HCT116 (cell line): ENCODE results near the gene CALML6. TPM values are rescaled to one million over a fixed set of nuclear protein-coding genes. Genes with fewer than 3 reads are reported as not detected.

ENCODE experiments used
- ATAC-seq: fragments of 200-7000 bp; cut with Tn5 transposase; 2 replicates; pipeline ENCODE4 v1.9.1; 2020; ENCODE audit warnings: mild to moderate bottlenecking, moderate library complexity
- BruUV-seq: library from RNA; stranded (reverse); fragments of 400-500 nt; replicated peaks from 2 replicates; lab custom pipeline; 2021; lab: Mats Ljungman, UMichigan
- CTCF ChIA-PET: fragments of 300-600 bp; sonication (Branson Sonifier 250); formaldehyde crosslinking; loops from one replicate; lab custom pipeline; 2021; ENCODE audit warnings: antibody characterized with exemption; lab: Charles Lee
- POLR2A ChIA-PET: fragments of 300-600, 350-600 bp; sonication (Branson Sonifier 250); formaldehyde crosslinking; loops from one replicate; lab custom pipeline; 2021; ENCODE audit warnings: antibody characterized with exemption; lab: Charles Lee
- RAD21 ChIA-PET, 2 experiments: fragments of 300-600 bp; sonication (Branson Sonifier 250); formaldehyde crosslinking; loops; one replicate each; lab custom pipeline; 2023; ENCODE audit warnings: low total read pairs in 2 of 2; ENCODE audit not compliant: uncharacterized antibody in 2 of 2, unreplicated experiment in 2 of 2, low non-redundant PET in 1 of 2; lab: Charles Lee
- DNase-seq: peaks from one replicate; pipeline ENCODE4 v3.0.0-alpha.2; 2010; ENCODE audit warnings: low read depth, low spot score
- H2AFZ ChIP-seq: fragments of 200-600 bp; shearing (Covaris generic), sonication (generic); 2 replicates; pipeline ENCODE4 v1.6.1; 2017; ENCODE audit warnings: low read depth, mixed run types, mixed read lengths, antibody characterized with exemption, low read length; ENCODE audit not compliant: poor library complexity, severe bottlenecking
- H3K27ac ChIP-seq: 2 replicates; pipeline ENCODE4 v1.5.1; 2012; ENCODE audit warnings: low read depth, low read length
- H3K27me3 ChIP-seq: fragments of 200-600 bp; sonication (generic); 2 replicates; pipeline ENCODE4 v1.6.1; 2016; ENCODE audit warnings: mixed run types, low read length, mixed read lengths; ENCODE audit not compliant: insufficient read depth
- H3K36me3 ChIP-seq, 2 experiments: fragments of 200-500 bp in 1 of 2; fragments of 200-600 bp in 1 of 2; sonication (Bioruptor generic) in 1 of 2; sonication (generic) in 1 of 2; 2 replicates each; pipeline versions ENCODE4 v1.5.1 to v1.6.1; 2014 to 2016; ENCODE audit warnings: low read length in 2 of 2, inconsistent platforms in 1 of 2, mixed read lengths in 1 of 2, mixed run types in 1 of 2; ENCODE audit not compliant: insufficient read depth in 2 of 2, control insufficient read depth in 1 of 2
- H3K4me1 ChIP-seq, 2 experiments: fragments of 200-600 bp in 1 of 2; sonication (generic) in 1 of 2; 2 replicates each; pipeline versions ENCODE4 v1.5.1 to v1.6.1; 2012 to 2017; ENCODE audit warnings: low read length in 2 of 2, inconsistent platforms in 1 of 2, mild to moderate bottlenecking in 1 of 2, mixed read lengths in 1 of 2, mixed run types in 1 of 2, moderate library complexity in 1 of 2; ENCODE audit not compliant: insufficient read depth in 2 of 2, control insufficient read depth in 1 of 2
- H3K4me2 ChIP-seq: fragments of 200-600 bp; sonication (generic); 2 replicates; pipeline ENCODE4 v1.6.1; 2017; ENCODE audit warnings: mixed run types, low read length, mixed read lengths
- H3K4me3 ChIP-seq, 2 experiments: fragments of 200-600 bp in 1 of 2; sonication (generic) in 1 of 2; replicated peaks in 1 of 2; 2 replicates each; pipeline ENCODE4 v1.5.1; 2011 to 2016; ENCODE audit warnings: low read length in 2 of 2, control low read depth in 1 of 2, low read depth in 1 of 2, mild to moderate bottlenecking in 1 of 2, mixed read lengths in 1 of 2, mixed run types in 1 of 2
- H3K79me2 ChIP-seq: fragments of 200-600 bp; sonication (generic); 2 replicates; pipeline ENCODE4 v1.6.1; 2017; ENCODE audit warnings: mild to moderate bottlenecking, mixed run types, low read length, moderate library complexity, mixed read lengths; ENCODE audit not compliant: insufficient read depth
- H3K9ac ChIP-seq: fragments of 200-600 bp; sonication (generic); 2 replicates; pipeline ENCODE4 v1.6.1; 2016; ENCODE audit warnings: low read length, mixed read lengths
- H3K9me2 ChIP-seq: fragments of 200-600 bp; sonication (generic), shearing (Covaris generic); 2 replicates; pipeline ENCODE4 v1.6.1; 2017; ENCODE audit warnings: mixed run types, mild to moderate bottlenecking, moderate library complexity; ENCODE audit not compliant: insufficient read depth
- H3K9me3 ChIP-seq, 2 experiments: fragments of 200-500 bp in 1 of 2; fragments of 200-600 bp in 1 of 2; sonication (Bioruptor generic) in 1 of 2; sonication (generic) in 1 of 2; 2 replicates each; pipeline ENCODE4 v1.6.1; 2014 to 2017; ENCODE audit warnings: low read length in 2 of 2, mixed read lengths in 2 of 2, inconsistent platforms in 1 of 2, low read depth in 1 of 2, mild to moderate bottlenecking in 1 of 2, mixed run types in 1 of 2, moderate library complexity in 1 of 2; ENCODE audit not compliant: control insufficient read depth in 1 of 2, insufficient read depth in 1 of 2
- H4K20me1 ChIP-seq: fragments of 200-600 bp; sonication (generic), shearing (Covaris generic); 2 replicates; pipeline ENCODE4 v1.6.1; 2017; ENCODE audit warnings: mixed run types, mild to moderate bottlenecking, moderate library complexity; ENCODE audit not compliant: insufficient read depth
- ELF1 ChIP-seq: IDR thresholded peaks from 2 replicates; pipeline ENCODE4 v1.6.1; 2012; ENCODE audit warnings: low read depth, borderline replicate concordance
- EZH2 ChIP-seq: fragments of 200-600 bp; sonication (generic); IDR thresholded peaks from 2 replicates; pipeline ENCODE4 v1.6.1; 2017; ENCODE audit warnings: antibody characterized with exemption, mixed run types
- EZH2phosphoT487 ChIP-seq: fragments of 200-600 bp; IDR thresholded peaks from 2 replicates; pipeline ENCODE4 v1.6.1; 2018; ENCODE audit warnings: antibody characterized with exemption, borderline replicate concordance
- FOSL1 ChIP-seq: IDR thresholded peaks from 2 replicates; pipeline ENCODE4 v1.6.1; 2012; ENCODE audit warnings: low read depth
- POLR2A ChIP-seq: IDR thresholded peaks from 2 replicates; pipeline ENCODE4 v1.7.0; 2011; ENCODE audit warnings: borderline replicate concordance; ENCODE audit not compliant: insufficient read depth, insufficient read length; ENCODE audit errors: extremely low read depth
- ZFX ChIP-seq: fragments of 450-650 bp; IDR thresholded peaks from 2 replicates; pipeline ENCODE4 v1.6.1; 2017
- ZNF274 ChIP-seq: fragments of 200-500 bp; sonication (Bioruptor generic); IDR thresholded peaks from 2 replicates; pipeline ENCODE4 v1.6.1; 2014; ENCODE audit warnings: mild to moderate bottlenecking, low read depth, low read length, inconsistent platforms
- intact Hi-C: fragments of 100-400 bp; cut with micrococcal nuclease; formaldehyde crosslinking; loops from 2 replicates; pipeline ENCODE4 v1.10.0; 2022
- total RNA-seq: library from RNA; stranded (reverse); gene quantifications from one replicate; pipeline ENCODE4 v1.2.1, GENCODE V29; 2021; ENCODE audit not compliant: unreplicated experiment
- TF ChIP-seq, protein P1 (sequence below): IDR thresholded peaks from 2 replicates; pipeline ENCODE4 v1.6.1; 2012
- TF ChIP-seq, protein P2 (sequence below): IDR thresholded peaks from 2 replicates; pipeline ENCODE4 v1.6.1; 2012; ENCODE audit warnings: low read depth
- TF ChIP-seq, protein P3 (sequence below), 3 experiments: fragments of 200-600 bp in 1 of 3; sonication (generic) in 1 of 3; IDR thresholded peaks in 2 of 3; conservative IDR thresholded peaks in 1 of 3; 2 replicates each; pipeline ENCODE4 v1.5.1; 2012 to 2017; ENCODE audit warnings: low read depth in 2 of 3, low read length in 2 of 3, antibody characterized with exemption in 1 of 3, borderline replicate concordance in 1 of 3, control low read depth in 1 of 3, mild to moderate bottlenecking in 1 of 3, mixed read lengths in 1 of 3, mixed run types in 1 of 3, moderate library complexity in 1 of 3; ENCODE audit not compliant: insufficient read depth in 1 of 3

Gene CALML6
- total RNA-seq, 1 experiment from 2014 or later = 2.3 TPM

DNA sequence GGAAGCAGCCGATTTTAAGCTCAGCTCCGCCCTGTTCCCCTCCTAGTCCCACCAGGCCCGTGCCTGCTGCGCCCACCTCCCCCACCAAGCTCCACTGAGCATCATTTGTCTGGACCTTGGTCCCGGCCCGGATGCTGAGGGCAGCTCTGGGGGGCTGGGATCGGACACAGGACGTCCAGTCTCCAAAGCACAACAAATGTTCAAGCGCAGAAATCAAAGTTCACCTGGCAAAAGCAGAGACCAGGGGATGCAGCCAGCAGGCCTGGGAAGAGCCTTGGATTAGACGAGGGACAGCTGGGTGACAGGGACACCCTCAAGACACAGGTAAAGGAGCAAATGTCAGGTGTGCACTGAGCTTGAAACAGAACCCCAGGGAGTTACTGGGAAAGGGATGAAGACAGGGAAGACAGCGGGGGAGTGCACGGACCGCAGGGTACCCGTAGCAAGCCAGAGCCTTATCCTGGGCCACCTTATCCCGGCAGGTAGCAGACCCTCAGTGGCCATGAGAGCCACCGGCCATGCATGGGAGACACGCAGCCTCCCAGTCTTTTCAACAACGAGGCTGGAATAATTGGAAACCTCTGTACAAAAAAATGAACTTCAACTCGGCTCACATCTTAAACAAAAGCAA lies 26.3 kb downstream of the CALML6 start:
- POLR2A ChIA-PET = no interaction called here
- RAD21 ChIA-PET = no interaction called here
- Histone ChIP-seq H4K20me1 (no peaks in the 10 kb centered on the region), H3K9me3 (no peaks in the 10 kb centered on the region), H3K27me3 (no peaks in the 10 kb centered on the region), H3K9ac (no peak overlapping the region), H3K4me3 (no peak overlapping the region), H2AFZ (no peak overlapping the region)
- BruUV-seq = no TSS peak
- no peak for ATAC-seq
- DNase-seq = no peak
- TF ChIP-seq POLR2A = no peak
- TF ChIP-seq, all 23 proteins: peak for 0
- intact Hi-C loops = no loop called here
- H3K4me1 ChIP-seq = peaks cover 0 to 10% of the 10 kb centered on the region in 2 experiments; a peak in 1 of 4 replicates
- H3K36me3 ChIP-seq = no peaks in the 10 kb centered on the region
- H3K27ac ChIP-seq = no peak overlapping the region
- H3K4me2 ChIP-seq = no peak overlapping the region
- CTCF ChIA-PET = interaction anchor here (1.3 kb wide), 1 partner anchor 105 kb away, joined by 3 read pairs; no protein-coding TSS in a partner anchor
- no peaks in the 10 kb centered on the region for H3K9me2 ChIP-seq
- H3K79me2 ChIP-seq = no peaks in the 10 kb centered on the region

DNA sequence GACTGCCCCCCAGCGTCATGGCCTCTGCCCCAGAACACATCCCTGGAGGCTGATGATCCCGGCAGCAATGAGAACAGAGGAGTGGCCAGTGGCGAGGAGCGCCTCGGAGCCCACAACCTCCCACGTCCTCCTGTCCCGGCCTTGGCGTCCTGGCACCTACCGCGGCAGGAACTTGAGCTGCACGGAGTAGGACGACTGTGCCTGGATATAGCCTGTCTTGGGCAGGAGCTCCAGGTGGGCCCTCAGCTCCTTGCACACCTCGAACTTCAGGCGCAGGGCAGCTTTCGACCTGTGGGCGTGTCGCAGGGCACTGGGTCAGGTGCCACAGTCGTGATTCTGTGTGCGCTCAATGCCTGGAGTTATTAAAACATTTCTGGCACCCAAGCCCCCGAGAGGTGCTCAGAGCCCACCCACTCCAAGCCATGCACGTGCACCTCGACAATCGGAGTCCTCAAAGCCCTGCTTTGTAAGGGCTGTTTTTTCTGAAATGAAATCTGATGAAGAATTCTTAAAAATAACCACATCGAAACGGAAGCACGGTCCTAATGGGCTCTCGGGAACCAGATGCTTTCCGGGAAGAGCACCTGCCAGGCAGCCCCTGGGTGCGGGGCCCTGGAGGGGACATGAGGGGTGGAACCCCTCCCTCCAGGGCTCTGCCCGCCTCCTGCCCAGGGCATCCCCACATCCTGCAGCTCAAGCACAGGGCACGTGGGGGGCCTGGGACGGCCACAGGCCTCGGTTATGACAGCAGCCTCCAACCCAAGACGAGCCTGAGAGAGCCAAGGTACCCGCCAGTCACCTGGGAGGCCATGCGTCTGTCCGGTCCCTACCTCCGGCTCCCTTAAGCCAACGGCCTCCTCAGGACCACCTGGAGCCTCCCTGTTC lies 27.1 kb downstream of the CALML6 start:
- no peak overlapping the region for H3K27ac ChIP-seq
- H3K27me3 ChIP-seq = no peaks in the 10 kb centered on the region
- BruUV-seq = no TSS peak
- no peaks in the 10 kb centered on the region for H3K9me2 ChIP-seq
- RAD21 ChIA-PET = no interaction called here
- no peak overlapping the region for H2AFZ ChIP-seq
- intact Hi-C loops = no loop called here
- CTCF ChIA-PET = interaction anchor here (1.3 kb wide), 1 partner anchor 105 kb away, joined by 3 read pairs; no protein-coding TSS in a partner anchor
- no peaks in the 10 kb centered on the region for H4K20me1 ChIP-seq
- POLR2A ChIA-PET = no interaction called here
- ATAC-seq = no peak
- no peak overlapping the region for H3K4me3 ChIP-seq
- H3K4me1 ChIP-seq = peaks cover 0 to 10% of the 10 kb centered on the region in 2 experiments; a peak in 1 of 4 replicates
- no peaks in the 10 kb centered on the region for H3K36me3 ChIP-seq
- no peaks in the 10 kb centered on the region for H3K79me2 ChIP-seq
- no peak for DNase-seq
- no peaks in the 10 kb centered on the region for H3K9me3 ChIP-seq
- H3K9ac ChIP-seq = no peak overlapping the region
- H3K4me2 ChIP-seq = no peak overlapping the region
- TF ChIP-seq ZFX (no peak), EZH2phosphoT487 (no peak), FOSL1 (no peak), ELF1 (no peak), EZH2 (no peak), ZNF274 (no peak)
- TF ChIP-seq, protein P1, sequence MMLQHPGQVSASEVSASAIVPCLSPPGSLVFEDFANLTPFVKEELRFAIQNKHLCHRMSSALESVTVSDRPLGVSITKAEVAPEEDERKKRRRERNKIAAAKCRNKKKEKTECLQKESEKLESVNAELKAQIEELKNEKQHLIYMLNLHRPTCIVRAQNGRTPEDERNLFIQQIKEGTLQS = no peak
- TF ChIP-seq, protein P2, sequence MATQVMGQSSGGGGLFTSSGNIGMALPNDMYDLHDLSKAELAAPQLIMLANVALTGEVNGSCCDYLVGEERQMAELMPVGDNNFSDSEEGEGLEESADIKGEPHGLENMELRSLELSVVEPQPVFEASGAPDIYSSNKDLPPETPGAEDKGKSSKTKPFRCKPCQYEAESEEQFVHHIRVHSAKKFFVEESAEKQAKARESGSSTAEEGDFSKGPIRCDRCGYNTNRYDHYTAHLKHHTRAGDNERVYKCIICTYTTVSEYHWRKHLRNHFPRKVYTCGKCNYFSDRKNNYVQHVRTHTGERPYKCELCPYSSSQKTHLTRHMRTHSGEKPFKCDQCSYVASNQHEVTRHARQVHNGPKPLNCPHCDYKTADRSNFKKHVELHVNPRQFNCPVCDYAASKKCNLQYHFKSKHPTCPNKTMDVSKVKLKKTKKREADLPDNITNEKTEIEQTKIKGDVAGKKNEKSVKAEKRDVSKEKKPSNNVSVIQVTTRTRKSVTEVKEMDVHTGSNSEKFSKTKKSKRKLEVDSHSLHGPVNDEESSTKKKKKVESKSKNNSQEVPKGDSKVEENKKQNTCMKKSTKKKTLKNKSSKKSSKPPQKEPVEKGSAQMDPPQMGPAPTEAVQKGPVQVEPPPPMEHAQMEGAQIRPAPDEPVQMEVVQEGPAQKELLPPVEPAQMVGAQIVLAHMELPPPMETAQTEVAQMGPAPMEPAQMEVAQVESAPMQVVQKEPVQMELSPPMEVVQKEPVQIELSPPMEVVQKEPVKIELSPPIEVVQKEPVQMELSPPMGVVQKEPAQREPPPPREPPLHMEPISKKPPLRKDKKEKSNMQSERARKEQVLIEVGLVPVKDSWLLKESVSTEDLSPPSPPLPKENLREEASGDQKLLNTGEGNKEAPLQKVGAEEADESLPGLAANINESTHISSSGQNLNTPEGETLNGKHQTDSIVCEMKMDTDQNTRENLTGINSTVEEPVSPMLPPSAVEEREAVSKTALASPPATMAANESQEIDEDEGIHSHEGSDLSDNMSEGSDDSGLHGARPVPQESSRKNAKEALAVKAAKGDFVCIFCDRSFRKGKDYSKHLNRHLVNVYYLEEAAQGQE = no peak
- TF ChIP-seq, protein P3, sequence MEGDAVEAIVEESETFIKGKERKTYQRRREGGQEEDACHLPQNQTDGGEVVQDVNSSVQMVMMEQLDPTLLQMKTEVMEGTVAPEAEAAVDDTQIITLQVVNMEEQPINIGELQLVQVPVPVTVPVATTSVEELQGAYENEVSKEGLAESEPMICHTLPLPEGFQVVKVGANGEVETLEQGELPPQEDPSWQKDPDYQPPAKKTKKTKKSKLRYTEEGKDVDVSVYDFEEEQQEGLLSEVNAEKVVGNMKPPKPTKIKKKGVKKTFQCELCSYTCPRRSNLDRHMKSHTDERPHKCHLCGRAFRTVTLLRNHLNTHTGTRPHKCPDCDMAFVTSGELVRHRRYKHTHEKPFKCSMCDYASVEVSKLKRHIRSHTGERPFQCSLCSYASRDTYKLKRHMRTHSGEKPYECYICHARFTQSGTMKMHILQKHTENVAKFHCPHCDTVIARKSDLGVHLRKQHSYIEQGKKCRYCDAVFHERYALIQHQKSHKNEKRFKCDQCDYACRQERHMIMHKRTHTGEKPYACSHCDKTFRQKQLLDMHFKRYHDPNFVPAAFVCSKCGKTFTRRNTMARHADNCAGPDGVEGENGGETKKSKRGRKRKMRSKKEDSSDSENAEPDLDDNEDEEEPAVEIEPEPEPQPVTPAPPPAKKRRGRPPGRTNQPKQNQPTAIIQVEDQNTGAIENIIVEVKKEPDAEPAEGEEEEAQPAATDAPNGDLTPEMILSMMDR (IDR thresholded peaks at IDR 0.05 in 2 of 3, conservative IDR thresholded peaks at IDR 0.05 in 1 of 3; ENCODE audit: borderline replicate concordance in 1 of 3, insufficient read depth in 1 of 3, low read depth in 2 of 3, low read length in 2 of 3) = no peak
